Endothelial cell of umbilical vein (primary cell): ENCODE measurements around the gene TRAF1.

Experiments
- JUN ChIP-seq: IDR thresholded peaks from 2 replicates; pipeline ENCODE4 v1.6.1; 2011; ENCODE audit warnings: borderline replicate concordance, low read depth; ENCODE audit not compliant: insufficient read length, insufficient read depth
- POLR2A ChIP-seq: IDR thresholded peaks from 2 replicates; pipeline ENCODE4 v1.6.1; 2012; ENCODE audit warnings: low read depth, mild to moderate bottlenecking, control low read depth, low read length

- TF ChIP-seq POLR2A = no peak
- no peak for TF ChIP-seq JUN
These were observed 8.4 kb downstream of the TRAF1 start for GRCh38 chr9:120917929-120918762.
